GM12865 (cell line): ENCODE results near the gene PIWIL4.
"Not testable (repeated sequence)": the region's sequence is repeated elsewhere in the genome, so short reads cannot be mapped to it uniquely, and the experiment has no call there.

Source experiments
- DNase-seq: peaks from one replicate; pipeline ENCODE4 v3.0.0; 2010; ENCODE audit warnings: low read depth
- H3K4me3 ChIP-seq: 2 replicates; pipeline ENCODE4 v1.5.1; 2011; ENCODE audit warnings: mild to moderate bottlenecking, low read depth, low read length, control low read depth
- TF ChIP-seq, protein P1 (sequence below): IDR thresholded peaks from 2 replicates; pipeline ENCODE4 v1.5.1; 2011; ENCODE audit warnings: low read length, control low read depth, low read depth, inconsistent platforms; ENCODE audit not compliant: insufficient read depth; ENCODE audit errors: missing control alignments

PIWIL4 gene

DNA sequence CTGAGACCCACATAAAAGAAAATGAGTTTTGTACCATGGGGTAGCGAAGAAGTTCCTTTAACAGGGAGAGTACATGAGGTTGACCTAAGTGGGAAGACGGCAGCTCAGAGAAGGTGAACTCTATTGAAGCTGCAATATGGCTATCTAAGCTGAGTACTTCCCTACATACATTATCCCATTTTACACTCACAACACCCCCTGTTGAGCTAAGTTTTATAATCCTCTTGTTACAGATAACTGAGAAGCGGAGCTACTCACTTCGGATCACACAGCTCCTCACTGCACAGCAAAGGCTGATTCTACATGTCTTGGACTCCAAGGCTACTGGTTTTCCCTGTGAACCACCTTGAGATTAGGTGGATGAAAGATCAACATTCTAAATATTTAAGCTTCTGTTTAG lies 8.2 kb upstream of the PIWIL4 start:
- TF ChIP-seq, protein P1, sequence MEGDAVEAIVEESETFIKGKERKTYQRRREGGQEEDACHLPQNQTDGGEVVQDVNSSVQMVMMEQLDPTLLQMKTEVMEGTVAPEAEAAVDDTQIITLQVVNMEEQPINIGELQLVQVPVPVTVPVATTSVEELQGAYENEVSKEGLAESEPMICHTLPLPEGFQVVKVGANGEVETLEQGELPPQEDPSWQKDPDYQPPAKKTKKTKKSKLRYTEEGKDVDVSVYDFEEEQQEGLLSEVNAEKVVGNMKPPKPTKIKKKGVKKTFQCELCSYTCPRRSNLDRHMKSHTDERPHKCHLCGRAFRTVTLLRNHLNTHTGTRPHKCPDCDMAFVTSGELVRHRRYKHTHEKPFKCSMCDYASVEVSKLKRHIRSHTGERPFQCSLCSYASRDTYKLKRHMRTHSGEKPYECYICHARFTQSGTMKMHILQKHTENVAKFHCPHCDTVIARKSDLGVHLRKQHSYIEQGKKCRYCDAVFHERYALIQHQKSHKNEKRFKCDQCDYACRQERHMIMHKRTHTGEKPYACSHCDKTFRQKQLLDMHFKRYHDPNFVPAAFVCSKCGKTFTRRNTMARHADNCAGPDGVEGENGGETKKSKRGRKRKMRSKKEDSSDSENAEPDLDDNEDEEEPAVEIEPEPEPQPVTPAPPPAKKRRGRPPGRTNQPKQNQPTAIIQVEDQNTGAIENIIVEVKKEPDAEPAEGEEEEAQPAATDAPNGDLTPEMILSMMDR, result no peak
- H3K4me3 ChIP-seq, result no peak overlapping the region
- no peak for DNase-seq

DNA sequence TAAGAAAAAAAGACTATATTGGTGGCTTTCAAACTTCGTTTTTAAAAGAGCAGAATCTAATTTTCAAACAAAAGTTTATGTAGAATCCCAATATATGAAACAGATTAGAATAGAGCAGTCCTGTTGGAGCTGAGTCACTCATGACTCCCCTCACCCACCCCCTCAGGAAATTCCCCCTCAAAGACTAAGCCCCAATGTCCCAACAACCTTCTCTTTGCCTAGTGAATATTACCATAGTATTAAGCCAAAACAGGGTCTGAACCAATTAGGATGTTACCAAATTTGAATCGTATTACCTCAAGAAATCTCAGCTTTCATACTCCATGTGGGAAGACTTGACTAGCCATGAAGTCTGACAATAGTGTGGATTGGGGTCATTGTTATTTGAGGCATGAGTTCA lies 7.8 kb upstream of the PIWIL4 start:
- H3K4me3 ChIP-seq, result no peak overlapping the region
- TF ChIP-seq, protein P1, result no peak
- no peak for DNase-seq

DNA sequence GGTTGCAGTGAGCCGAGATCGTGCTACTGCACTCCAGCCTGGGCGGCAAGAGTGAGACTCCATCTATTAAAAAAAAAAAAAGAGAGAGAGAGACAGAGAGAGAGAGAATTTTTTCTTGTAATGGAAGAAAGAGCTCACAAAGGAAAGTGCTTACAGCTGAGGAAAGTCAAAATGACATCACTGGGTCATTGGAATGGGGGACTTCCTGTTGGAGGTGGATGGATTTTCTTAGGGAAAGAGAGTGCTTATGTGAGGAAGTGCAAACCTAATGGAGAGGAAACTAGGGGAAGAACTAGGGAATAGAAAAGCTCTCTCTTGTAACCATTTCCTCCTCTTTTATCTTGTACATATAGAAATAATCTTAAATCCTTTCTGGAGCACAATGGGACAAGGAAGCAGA lies 6.3 kb upstream of the PIWIL4 start:
- no peak for DNase-seq
- H3K4me3 ChIP-seq, result no peak overlapping the region
- TF ChIP-seq, protein P1, result no peak

DNA sequence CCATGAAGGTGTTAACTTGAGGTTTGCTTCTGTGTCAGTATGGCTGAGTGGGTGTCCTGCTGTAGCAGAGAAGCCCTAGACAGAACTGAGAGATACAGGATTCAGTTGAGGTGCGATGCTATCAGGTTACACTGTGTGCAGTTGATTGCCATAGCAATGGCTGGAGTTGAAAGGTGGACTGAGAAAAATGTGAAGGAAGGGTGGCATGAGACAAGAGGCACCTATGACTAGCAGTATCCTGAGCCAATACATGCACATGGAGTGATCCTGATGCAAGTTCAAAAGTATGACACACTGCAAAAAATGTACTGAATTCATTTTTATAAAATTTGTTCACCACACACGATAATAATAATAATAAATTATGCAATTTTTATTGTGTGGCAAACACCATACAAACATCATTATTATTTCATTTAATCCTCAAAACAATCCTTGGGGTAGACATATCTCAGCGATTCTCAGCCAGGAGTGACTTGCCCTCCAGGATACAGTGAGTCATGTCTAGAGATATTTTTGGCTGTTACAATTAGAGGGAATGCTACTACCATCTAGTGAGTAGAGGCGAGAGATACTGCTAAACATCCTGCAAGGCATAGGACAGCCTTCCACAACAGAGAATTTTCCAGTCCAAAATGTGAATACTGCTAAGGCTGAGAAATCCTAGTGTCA lies 3.9 kb upstream of the PIWIL4 start:
- TF ChIP-seq, protein P1, result no peak
- H3K4me3 ChIP-seq, result no peak overlapping the region
- no peak for DNase-seq

DNA sequence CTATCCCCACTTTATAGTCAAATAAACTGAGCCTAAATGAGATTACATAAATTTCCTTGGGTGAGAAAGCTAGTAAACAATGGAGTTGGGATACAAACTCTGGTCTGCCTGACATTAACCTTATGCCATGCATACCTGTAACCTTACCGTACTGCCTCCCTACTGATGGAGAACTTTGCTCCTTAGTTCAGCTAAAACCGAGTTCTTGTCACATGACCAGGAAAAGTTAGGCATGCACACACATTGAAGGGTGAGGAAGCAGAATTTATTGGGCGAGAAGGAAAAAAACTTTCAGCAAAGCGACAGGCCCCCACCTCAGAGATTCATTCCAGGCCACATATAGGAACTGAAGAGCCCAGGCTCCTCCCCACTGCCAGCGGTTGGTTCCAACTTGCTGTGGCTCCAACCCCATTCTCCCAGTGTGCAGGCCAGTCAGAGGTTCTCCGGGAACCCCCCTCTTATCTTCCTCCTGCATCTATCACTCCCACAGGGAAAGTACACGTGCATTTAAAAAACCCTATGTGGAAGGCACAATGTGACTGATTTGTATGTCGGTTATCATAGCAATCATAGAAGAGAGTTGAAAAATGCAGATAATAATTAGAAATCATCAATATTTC lies 3.2 kb upstream of the PIWIL4 start:
- no peak for DNase-seq
- TF ChIP-seq, protein P1, result no peak
- no peak overlapping the region for H3K4me3 ChIP-seq

DNA sequence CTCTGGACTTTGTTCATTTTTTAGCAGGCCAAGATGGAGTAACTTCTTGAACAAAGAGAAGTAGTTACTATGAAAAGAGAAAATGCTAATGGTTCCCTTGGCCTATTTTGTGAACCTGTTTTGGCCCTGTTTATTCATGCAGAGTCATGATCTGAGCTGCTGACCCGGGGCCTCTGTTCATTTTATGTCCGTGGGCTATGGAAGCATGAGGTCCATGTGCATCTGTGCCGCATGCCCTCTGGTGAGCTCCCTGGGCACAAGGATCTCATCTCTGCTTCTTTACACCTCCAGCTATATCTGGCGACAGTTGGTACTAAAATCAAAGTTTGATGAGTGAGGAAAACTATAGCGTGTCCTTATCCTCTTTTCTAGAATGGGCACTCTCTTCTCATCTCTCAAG lies 1.0 kb downstream of the PIWIL4 start:
- H3K4me3 ChIP-seq, result no peak overlapping the region
- TF ChIP-seq, protein P1, result no peak
- DNase-seq, result no peak

DNA sequence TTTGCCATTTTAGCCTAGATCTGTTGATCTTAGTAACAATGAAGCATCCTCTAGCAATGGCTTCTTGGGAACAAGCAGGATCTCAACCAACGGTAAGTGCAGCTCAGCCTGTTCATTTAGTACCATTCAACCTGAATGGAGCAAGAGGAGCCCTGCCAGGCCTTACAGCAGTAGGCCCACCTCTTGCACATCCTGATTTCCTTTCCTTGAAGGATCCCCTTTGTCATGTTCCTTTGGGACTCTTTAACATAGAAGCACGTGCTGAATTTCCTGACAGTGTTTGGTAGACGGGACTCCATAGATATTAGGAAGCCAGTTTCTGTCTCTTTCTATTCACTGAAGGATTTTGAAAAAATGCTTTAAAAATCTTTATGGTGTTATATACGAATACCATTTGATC lies 1.5 kb downstream of the PIWIL4 start:
- no peak overlapping the region for H3K4me3 ChIP-seq
- TF ChIP-seq, protein P1, result no peak
- no peak for DNase-seq

DNA sequence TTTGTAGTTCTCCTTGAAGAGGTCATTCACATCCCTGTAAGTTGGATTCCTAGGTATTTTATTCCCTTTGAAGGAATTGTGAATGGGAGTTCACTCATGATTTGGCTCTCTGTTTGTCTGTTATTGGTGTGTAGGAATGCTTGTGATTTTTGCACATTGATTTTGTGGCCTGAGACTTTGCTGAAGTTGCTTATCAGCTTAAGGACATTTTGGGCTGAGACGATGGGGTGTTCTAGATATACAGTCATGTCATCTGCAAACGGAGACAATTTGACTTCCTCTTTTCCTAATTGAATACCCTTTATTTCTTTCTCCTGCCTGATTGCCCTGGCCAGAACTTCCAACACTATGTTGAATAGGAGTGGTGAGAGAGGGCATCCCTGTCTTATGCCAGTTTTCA lies 5.8 kb downstream of the PIWIL4 start:
- DNase-seq, H3K4me3 ChIP-seq: not testable (repeated sequence)
